NCI-H345 (cell line): ENCODE results near the gene CD180.
"Not testable (repeated sequence)": the region's sequence is repeated elsewhere in the genome, so short reads cannot be mapped to it uniquely, and the experiment has no call there.

Experiments used
- DNase-seq: peaks from one replicate; lab custom pipeline; 2025; lab: John Stamatoyannopoulos, UW

Gene CD180

DNA sequence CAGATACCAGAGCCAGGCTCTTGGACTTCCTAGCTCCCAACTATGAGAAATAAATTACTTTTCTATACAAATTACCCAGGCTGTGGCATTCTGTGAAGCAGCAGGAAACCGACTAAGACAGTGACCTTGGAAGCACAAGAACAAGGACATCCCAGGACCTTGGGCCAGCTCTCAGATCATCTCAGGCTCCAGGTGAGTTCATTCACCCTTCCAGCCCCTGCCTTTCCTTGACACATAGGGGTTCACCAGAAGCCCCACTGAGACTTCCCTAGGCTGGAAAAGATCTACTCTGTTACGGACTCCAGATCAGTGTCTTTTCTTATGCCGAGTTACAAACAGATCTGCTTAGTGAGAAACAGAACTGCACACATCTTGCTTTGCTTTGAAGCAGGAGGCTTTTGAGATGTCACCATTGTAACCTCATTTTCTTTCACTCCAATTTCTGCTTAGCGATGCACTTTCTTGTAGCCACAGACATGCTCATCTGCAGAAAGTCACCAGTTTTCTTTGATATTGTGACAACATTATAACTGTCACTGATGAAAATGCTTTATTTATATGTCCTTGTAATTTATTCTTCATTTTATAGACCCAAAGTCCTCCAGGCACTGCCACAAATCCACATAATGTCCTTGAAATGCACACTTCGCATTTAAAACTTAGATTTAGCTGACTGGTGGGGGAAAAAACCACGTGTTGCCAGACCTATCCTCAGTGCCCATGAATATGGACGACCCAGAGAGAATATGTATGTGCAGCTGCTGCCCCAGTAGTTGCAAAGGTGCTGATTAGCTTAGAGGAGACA lies 8.1 kb downstream of the CD180 start:
- no peak for DNase-seq

DNA sequence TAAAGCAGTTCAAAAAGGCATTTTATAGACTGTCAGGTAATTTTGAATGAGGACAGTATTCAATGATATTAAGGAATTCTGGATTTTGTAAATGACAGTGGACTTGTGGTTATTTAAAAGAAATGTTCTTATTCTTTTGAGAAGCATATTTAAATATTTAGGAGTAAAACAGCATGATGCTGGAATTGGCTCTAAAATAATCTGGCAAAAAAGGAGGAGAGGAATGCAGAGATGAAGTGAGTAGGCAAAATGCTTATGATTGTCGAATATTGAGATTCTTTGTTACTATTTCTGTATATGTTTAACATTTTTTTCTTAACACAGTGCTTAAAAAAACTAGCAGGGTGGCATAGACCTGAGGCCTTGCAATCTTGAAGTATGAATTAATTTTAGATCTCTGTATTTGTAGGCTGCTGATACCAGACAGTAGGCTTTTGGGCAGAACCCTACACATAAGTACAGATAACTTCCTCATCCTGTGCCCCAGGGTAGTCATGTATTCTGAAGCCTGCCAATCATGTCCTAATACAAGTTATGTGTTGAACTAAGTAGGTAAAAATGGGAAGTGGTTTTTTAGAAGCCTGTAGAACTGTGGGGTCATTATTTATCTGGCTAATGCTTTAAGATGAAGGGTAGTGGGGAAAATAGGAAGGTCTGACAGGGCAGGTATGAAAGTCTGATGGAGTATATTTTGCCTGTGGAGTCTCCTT lies 9.4 kb downstream of the CD180 start:
- no peak for DNase-seq

DNA sequence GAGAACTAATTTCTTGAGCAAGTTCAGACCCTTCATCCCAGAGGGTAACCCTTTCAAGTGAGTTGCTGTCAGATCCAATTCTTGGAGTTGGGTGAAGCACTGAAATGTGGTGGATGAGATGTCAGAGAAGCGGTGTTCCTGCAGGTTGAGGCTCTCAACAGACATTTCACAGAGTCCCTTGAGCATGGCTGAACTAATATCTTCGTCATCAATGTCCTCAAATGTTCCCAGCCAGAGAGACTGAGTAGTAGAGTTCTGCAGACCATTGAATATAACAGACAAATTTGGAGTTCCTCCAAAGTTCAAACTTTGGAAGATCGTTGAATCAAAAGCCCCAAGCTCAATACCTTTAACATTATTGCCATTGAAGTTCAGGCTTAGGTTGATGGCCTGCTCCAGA lies 12.7 kb downstream of the CD180 start:
- DNase-seq = no peak

DNA sequence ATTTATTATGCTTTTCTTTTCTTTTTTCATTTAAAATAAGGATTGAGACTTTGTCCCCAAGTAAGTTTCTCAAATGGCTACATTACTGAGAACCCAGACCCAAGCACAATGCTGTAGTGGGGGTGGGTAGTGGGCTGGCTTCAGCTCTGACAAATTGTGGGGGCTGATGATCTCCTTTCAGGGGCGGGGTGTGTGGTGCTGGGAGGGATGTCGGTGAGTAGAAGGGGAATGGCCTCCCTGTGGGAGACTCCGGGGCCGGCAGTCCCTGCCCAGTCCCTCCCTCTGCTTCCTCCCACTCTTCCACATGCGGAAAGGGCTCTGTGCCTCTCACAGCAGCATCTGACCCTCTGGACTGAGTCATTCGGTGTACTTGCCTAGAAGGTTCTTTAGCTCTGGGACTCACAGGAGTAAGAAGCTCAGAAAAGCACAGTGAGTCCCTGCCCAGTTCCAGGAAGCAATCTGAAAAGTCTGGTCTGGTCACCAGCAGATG lies 14.3 kb downstream of the CD180 start:
- DNase-seq = no peak

DNA sequence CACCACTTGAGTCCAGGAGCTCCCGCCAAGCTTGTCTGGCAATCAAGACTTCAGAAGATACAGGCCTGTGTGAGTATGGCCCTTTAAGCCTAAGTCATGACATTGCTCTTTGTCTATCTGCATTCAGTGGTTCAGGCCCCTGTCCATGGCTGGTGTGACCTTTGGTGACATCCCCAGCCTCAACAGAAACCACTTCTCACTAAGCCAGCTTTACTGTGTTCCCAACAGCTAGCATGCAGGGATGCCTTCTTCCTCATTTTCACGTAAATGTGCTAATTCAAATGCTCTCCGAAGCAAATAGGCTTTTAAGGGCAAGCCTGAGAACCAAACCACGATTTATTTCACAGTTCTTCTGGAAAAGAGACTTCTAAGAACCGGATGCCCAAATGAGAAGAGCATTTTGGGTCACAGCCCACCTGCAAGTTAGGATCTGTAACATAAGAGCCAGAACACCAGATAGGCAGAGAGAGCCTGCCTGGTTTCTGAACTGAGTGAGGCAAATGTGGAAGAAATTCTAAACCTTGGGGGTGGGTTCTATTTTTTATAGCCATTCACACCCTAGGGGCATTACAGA lies 14.9 kb downstream of the CD180 start:
- DNase-seq = no peak

DNA sequence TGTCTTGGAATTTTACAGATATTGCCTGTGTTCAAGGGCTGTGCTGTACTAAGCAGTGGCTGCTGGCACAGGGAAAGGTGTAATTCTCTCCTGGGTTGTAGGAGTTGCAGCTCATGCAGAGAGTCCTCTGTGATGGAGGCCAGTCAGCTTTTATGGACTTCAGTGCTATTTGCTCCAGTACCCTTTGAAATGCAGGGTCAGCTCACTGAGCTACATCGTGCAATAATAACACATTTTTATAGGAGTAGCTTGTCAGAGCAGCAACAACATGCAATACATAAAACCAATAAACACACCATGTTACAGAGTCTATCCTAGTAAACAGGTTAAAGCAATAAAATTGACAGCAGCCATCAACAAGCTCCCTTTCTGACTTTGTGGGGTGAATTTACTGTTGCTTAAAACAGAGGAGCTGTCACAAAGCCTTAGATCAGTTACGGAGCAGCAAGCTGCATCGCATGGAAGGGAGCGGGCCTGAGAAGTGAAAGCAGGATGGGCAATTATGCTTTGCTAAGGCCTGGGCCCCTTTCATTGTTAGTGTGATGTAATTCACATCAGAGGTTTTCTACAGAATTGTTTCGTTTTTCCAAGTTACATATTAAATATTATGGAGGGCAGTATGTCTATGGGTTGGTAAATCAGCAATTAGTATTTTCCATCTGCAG lies 16.8 kb downstream of the CD180 start:
- DNase-seq = no peak

DNA sequence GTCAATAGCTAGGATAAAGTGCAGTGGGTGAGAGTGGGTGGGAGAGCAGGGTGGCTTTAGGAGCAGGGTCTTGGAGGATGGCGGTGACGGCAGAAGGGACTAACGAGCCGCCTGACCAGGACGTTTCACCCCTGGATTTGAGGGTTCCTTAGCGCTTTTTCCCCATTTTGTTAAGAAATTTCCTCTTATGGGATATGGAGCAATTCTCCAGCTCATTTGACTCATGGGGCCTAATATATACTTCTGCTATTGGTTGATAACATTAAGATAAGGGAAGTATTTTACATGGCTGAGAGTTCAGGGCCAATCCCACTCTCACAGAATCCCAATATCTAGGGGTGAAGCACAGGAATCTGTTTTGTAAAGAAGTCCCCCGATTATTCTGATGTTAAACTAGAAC lies 17.6 kb downstream of the CD180 start:
- DNase-seq = no peak

DNA sequence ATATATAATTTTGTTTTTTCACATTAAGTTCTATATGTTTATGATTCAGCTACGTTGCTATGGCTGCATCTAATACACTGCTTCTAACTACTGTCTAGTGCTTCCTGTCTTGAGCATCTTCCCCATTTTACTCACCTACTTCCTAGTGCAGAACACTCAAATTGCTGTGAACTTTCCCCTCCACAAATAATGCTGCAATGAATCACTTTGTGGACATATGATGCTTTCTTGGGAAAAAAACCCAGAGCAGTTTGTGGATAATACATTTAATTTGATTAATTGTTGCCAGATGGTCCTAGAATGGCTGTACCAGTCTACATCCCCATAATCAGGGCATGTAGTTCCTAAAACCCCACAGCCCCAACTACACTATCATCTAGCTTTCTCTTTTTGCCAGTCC lies 18.5 kb downstream of the CD180 start:
- no peak for DNase-seq

DNA sequence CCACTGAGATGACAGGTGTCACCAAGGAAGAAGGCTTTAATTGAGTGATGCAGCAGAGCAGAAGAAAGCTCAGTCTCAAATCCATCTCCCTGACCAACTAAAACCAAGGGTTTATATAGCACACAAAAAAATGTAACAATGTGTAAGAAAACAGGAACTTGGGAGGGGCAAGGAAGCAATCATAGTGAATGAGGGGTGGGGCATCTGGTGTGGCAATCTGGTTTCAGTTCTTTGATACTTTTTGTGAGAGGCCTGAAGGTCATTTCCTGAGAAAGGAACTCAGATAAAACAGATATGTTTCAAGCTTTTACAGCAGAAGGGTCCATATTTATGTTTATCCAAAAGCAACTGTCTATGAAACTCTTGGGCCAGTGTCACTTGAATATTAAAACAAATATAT lies 19.7 kb downstream of the CD180 start:
- no peak for DNase-seq

DNA sequence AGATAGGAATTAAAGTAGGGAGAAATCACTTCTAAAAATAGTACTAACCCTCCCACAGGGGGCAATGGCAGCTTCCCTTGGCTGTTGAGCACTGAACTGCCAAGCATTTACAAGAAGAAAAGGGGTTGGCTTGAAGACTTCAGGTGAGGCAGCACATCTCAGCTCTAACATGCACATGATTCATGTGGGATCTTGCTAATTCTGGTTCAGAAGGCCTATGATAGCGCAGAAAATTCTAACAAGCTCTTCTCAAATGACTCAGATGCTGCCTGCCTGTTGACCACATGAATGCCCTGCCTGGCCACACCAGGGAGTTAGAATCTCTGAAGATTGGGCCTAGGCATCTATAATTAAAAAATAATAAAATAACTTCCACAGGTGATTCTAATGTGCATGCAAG lies 22.6 kb downstream of the CD180 start:
- no peak for DNase-seq

DNA sequence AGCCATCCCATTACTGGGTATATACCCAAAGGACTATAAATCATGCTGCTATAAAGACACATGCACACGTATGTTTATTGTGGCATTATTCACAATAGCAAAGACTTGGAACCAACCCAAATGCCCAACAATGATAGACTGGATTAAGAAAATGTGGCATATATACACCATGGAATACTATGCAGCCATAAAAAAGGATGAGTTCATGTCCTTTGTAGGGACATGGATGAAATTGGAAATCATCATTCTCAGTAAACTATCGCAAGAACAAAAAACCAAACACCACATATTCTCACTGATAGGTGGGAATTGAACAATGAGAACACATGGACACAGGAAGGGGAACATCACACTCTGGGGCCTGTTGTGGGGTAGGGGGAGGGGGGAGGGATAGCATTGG lies 23.2 kb downstream of the CD180 start:
- not testable (repeated sequence) for DNase-seq

DNA sequence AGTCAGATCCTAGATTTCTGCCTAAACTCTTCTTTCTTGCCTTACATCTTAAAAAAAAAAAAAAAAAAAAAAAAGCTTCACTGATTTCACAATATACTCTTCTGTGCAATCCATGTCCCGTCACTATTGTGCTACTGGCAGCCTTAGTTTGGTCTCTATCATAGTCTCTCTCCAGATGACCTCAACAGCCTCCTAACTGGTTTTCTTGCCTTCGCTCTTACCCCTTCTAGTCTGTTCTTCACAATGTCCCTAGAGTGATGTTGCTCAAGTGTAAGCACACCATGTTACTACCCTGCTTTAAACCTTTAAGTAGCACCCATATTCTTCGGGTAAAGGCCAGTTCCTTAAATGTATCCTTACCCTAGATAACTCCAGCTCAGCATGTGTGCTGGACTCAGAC lies 25.8 kb downstream of the CD180 start:
- DNase-seq = no peak

DNA sequence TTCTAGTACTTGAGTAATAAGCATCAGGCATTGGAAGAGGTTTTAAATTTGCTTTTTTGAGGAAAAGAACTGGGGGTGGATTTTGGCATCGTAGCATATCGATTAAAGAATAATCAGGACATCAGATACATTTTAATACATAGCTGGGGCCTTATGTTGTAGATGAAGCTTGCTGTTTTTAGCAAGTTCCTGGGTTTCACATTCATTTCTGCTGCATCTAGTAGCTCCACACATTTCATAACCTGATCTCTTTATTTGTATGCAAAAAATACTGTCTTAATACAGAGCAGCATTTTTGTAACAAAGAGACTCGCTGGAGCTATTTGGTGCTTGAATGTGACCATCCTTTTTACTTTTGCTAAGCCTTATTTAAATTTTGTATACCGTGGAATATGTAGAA lies 28.5 kb downstream of the CD180 start:
- DNase-seq = no peak

DNA sequence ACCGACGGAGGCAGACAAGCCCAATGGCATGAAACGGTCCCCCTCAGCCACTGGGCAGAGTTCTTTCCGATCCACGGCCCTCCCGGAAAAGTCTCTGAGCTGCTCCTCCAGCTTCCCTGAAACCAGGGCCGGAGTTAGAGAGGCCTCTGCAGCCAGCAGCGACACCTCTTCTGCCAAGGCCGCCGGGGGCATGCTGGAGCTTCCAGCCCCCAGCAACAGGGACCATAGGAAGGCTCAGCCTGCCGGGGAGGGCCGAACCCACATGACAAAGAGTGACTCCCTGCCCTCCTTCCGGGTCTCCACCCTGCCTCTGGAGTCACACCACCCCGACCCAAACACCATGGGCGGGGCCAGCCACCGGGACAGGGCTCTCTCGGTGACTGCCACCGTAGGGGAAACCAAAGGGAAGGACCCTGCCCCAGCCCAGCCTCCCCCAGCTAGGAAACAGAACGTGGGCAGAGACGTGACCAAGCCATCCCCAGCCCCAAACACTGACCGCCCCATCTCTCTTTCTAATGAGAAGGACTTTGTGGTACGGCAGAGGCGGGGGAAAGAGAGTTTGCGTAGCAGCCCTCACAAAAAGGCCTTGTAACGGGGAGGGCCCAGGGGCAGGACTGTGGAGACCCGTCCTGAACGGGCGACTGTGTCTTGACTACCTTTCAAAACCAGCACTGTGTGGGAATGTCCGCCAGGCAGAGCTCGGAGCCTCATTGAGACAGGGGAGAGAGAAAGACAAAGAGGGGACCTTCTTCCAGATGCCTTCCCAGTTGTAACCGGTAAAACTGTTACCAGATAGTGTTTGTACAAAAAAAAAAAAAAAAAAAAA lies 29.9 kb downstream of the CD180 start:
- no peak for DNase-seq

DNA sequence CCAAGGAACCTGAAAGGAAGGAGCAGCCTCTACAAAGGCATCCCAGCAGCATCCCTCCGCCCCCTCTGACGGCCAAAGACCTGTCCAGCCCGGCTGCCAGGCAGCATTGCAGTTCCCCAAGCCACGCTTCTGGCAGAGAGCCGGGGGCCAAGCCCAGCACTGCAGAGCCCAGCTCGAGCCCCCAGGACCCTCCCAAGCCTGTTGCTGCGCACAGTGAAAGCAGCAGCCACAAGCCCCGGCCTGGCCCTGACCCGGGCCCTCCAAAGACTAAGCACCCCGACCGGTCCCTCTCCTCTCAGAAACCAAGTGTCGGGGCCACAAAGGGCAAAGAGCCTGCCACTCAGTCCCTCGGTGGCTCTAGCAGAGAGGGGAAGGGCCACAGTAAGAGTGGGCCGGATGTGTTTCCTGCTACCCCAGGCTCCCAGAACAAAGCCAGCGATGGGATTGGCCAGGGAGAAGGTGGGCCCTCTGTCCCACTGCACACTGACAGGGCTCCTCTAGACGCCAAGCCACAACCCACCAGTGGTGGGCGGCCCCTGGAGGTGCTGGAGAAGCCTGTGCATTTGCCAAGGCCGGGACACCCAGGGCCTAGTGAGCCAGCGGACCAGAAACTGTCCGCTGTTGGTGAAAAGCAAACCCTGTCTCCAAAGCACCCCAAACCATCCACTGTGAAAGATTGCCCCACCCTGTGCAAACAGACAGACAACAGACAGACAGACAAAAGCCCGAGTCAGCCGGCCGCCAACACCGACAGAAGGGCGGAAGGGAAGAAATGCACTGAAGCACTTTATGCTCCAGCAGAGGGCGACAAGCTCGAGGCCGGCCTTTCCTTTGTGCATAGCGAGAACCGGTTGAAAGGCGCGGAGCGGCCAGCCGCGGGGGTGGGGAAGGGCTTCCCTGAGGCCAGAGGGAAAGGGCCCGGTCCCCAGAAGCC lies 30.8 kb downstream of the CD180 start:
- no peak for DNase-seq

DNA sequence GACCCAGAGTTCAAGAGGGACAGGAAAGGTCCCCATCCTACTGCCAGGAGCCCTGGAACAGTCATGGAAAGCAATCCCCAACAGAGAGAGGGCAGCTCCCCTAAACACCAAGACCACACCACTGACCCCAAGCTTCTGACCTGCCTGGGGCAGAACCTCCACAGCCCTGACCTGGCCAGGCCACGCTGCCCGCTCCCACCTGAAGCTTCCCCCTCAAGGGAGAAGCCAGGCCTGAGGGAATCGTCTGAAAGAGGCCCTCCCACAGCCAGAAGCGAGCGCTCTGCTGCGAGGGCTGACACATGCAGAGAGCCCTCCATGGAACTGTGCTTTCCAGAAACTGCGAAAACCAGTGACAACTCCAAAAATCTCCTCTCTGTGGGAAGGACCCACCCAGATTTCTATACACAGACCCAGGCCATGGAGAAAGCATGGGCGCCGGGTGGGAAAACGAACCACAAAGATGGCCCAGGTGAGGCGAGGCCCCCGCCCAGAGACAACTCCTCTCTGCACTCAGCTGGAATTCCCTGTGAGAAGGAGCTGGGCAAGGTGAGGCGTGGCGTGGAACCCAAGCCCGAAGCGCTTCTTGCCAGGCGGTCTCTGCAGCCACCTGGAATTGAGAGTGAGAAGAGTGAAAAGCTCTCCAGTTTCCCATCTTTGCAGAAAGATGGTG lies 31.6 kb downstream of the CD180 start:
- DNase-seq = no peak

DNA sequence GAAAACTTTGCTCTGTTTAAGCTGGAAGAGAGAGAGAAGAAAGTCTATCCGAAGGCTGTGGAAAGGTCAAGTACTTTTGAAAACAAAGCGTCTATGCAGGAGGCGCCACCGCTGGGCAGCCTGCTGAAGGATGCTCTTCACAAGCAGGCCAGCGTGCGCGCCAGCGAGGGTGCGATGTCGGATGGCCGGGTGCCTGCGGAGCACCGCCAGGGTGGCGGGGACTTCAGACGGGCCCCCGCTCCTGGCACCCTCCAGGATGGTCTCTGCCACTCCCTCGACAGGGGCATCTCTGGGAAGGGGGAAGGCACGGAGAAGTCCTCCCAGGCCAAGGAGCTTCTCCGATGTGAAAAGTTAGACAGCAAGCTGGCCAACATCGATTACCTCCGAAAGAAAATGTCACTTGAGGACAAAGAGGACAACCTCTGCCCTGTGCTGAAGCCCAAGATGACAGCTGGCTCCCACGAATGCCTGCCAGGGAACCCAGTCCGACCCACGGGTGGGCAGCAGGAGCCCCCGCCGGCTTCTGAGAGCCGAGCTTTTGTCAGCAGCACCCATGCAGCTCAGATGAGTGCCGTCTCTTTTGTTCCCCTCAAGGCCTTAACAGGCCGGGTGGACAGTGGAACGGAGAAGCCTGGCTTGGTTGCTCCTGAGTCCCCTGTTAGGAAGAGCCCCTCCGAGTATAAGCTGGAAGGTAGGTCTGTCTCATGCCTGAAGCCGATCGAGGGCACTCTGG lies 32.6 kb downstream of the CD180 start:
- no peak for DNase-seq

DNA sequence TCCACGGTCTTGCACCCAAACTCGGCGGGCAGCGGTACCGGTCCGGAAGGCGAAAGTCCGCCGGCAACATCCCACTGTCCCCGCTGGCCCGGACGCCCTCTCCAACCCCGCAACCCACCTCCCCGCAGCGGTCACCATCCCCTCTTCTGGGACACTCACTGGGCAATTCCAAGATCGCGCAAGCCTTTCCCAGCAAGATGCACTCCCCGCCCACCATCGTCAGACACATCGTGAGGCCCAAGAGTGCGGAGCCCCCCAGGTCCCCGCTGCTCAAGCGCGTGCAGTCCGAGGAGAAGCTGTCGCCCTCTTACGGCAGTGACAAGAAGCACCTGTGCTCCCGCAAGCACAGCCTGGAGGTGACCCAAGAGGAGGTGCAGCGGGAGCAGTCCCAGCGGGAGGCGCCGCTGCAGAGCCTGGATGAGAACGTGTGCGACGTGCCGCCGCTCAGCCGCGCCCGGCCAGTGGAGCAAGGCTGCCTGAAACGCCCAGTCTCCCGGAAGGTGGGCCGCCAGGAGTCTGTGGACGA lies 33.3 kb downstream of the CD180 start:
- DNase-seq = no peak

DNA sequence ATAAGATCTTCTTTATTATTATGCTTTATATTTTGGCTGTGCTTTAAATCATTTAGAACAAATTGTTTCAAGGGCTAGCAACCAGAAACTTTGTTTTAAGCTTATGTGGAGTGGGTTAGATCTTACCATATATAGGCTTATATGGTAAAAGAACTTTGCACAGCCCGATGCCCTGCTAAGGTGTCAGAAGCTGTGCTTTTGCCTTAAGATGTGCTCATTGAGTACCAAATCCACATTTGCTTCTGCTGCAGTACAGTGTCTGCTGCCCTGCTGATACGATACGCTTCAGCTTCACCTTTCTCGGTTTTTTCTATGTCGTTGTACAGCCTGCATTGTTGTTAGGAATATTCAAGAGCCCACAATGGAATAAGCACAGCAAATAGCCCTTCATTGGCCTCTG lies 34.8 kb downstream of the CD180 start:
- no peak for DNase-seq
